Measurements from ENCODE around the gene JADE1. TPM values are rescaled to one million over a fixed set of nuclear protein-coding genes. Genes with fewer than 3 reads are reported as not detected.

JADE1 gene
- polyA plus RNA-seq, 3 donors = 39.9 to 52.7 (median 48.3) TPM

- no peak for DNase-seq
These were observed 27.7 kb downstream of the JADE1 start for GRCh38 chr4:128837198-128837597.

- no peak for DNase-seq
These were observed 28.2 kb downstream of the JADE1 start for GRCh38 chr4:128837679-128838078.

GRCh38 chr4:128840711-128841318 is 31.3 kb downstream of the JADE1 start:
- no peak for DNase-seq

GRCh38 chr4:128841402-128841801 is 31.9 kb downstream of the JADE1 start:
- no peak for DNase-seq

GRCh38 chr4:128844931-128845330 is 35.4 kb downstream of the JADE1 start:
- no peak for DNase-seq

GRCh38 chr4:128846063-128846462 is 36.6 kb downstream of the JADE1 start:
- no peak for DNase-seq

- no peak for DNase-seq
These were observed 37.7 kb downstream of the JADE1 start for GRCh38 chr4:128847082-128847724.

- DNase-seq = no peak
These were observed 39.0 kb downstream of the JADE1 start for GRCh38 chr4:128848461-128848860.

- DNase-seq = no peak
These were observed 40.8 kb downstream of the JADE1 start for GRCh38 chr4:128850252-128850651.

- no peak for DNase-seq
These were observed 44.2 kb downstream of the JADE1 start for GRCh38 chr4:128853741-128854140.

GRCh38 chr4:128854433-128854832 is 44.9 kb downstream of the JADE1 start:
- DNase-seq = no peak

- DNase-seq = no peak
These were observed 46.1 kb downstream of the JADE1 start for GRCh38 chr4:128855621-128856020.

GRCh38 chr4:128856246-128856645 is 46.7 kb downstream of the JADE1 start:
- DNase-seq = no peak

- DNase-seq = no peak
These were observed 49.6 kb downstream of the JADE1 start for GRCh38 chr4:128858879-128859671.

- DNase-seq = peak; percentile 35
These were observed 50.6 kb downstream of the JADE1 start for GRCh38 chr4:128859887-128860677.

GRCh38 chr4:128861856-128862518 is 52.5 kb downstream of the JADE1 start:
- DNase-seq = no peak

- DNase-seq = no peak
These were observed 53.3 kb downstream of the JADE1 start for GRCh38 chr4:128862608-128863311.

GRCh38 chr4:128863312-128864075 is 54.0 kb downstream of the JADE1 start:
- peak; percentile 82 for DNase-seq

- DNase-seq = no peak
These were observed 55.6 kb downstream of the JADE1 start for GRCh38 chr4:128865132-128865531.

GRCh38 chr4:128866269-128866668 is 56.8 kb downstream of the JADE1 start:
- no peak for DNase-seq

All from renal pelvis (tissue), 4 donors.